ENCODE measurements around the gene SLC15A5. TPM values are rescaled to one million over a fixed set of nuclear protein-coding genes. Genes with fewer than 3 reads are reported as not detected.

Gene SLC15A5, protein sequence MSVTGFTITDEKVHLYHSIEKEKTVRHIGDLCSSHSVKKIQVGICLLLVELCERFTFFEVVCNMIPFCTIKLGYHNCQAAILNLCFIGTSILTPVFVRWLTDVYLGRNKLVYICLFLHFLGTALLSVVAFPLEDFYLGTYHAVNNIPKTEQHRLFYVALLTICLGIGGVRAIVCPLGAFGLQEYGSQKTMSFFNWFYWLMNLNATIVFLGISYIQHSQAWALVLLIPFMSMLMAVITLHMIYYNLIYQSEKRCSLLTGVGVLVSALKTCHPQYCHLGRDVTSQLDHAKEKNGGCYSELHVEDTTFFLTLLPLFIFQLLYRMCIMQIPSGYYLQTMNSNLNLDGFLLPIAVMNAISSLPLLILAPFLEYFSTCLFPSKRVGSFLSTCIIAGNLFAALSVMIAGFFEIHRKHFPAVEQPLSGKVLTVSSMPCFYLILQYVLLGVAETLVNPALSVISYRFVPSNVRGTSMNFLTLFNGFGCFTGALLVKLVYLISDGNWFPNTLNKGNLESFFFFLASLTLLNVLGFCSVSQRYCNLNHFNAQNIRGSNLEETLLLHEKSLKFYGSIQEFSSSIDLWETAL
- not detected for polyA plus RNA-seq (2012; ENCODE audit: insufficient read depth, insufficient read length)

DNA sequence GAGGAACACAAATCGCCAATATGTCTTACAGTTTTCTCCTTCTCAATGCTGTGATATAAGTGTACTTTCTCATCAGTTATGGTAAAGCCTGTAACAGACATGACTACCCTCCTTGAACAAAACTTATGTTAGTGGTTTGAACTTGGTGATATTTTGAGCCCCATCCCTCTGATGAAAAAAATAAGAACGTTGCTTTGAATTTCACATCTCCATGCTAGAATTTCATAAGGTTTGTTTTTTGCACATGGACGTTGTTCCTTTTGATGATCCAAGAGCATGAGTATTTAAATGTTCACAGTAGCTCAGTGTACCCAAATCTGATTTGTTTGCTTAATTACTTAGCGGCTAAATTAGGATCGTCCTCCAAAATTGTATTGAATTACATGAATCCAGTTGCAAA lies at the start of gene SLC15A5:
TSS of gene SLC15A5 (minus strand) at position 101 of the 400 bp plus-strand sequence. CDS start at position 101, 0 bp downstream.
- no peak for DNase-seq (ENCODE audit: low read depth, low spot score)
- H3K4me3 ChIP-seq (ENCODE audit: low read length): no peak within 1 kb of the TSS

DNA sequence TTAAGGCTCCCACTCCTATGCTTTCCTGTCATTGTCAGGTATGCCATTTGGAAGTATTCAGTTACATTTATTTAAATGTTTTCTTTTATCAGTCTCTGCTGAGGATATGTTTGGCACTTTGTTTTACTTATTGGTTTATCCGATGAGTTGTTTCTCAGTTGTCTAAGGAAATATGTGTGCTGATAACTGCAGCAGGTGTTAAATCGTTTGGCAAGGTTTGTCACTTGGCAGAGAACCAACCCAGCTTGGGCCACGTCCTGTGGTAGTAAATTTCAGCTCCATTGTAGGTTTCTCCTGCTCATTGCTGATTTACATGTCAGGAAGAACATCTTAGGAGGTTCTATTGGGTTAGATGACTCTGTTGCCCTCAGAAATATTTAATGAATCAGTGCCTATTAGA lies 47.9 kb upstream of the SLC15A5 start:
- no peak for DNase-seq (ENCODE audit: low read depth, low spot score)

DNA sequence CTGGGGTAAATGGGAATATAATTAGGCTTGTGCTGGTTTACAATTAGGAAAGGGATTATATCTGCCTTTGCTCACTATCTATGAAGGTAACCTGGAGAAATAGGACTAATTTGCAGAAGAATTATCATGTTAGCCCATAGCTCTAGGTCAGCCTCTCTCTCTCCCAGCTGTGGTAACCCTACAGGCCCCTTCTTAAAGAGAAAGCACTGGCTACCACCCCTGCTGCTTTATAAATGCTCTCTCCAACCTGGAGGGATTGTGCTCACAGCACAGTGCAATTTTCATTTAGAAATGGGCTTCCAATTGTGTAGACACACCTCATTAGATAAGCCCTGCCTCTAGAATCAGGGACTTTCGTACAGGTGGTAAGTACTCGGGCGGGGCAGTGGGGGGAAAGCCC lies 47.3 kb upstream of the SLC15A5 start:
- H3K4me3 ChIP-seq (ENCODE audit: low read length): no peak overlapping the region
- no peak for DNase-seq (ENCODE audit: low read depth, low spot score)

More for the DNA sequence above, 47.9 kb upstream of the SLC15A5 start:
- no peak overlapping the region for H3K4me3 ChIP-seq (ENCODE audit: low read length)

DNA sequence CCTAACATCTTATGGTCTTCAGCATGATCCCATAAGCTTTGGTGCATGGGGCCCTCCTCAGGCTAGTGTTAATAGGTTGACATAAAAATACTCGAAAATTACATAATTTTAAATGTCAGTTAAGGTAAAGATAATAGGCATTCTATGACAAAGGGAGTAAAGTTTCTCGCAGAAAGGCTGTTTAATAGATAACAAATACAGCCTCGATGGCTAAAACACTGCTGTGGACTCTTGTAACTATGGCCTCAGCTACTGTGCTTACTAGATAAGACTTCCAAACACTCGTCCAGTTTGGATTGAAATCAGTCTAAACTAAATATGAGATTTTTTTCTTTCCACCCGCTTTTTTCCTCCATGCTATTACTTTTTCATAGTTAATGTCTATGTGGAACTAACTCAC lies 46.8 kb upstream of the SLC15A5 start:
- no peak overlapping the region for H3K4me3 ChIP-seq (ENCODE audit: low read length)
- no peak for DNase-seq (ENCODE audit: low read depth, low spot score)

DNA sequence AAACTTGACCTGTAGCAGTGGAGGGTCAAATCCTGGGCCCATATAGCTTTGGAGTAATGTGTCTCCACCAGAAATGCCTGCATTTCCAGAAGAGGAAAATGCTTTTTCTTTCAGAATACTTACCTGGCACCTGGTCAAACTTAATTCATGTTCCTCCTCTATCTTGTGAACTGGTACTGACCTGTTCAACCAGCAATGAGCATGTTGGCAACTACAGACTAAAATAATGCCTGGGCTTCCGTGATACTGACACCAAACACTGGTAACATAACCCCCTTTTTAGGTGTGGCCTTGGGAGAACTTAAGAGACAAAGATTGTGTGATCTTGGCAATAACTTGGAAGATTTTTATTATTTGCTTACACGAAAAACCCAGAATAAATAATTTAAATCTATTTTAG lies 46.2 kb upstream of the SLC15A5 start:
- no peak for DNase-seq (ENCODE audit: low read depth, low spot score)
- no peak overlapping the region for H3K4me3 ChIP-seq (ENCODE audit: low read length)

DNA sequence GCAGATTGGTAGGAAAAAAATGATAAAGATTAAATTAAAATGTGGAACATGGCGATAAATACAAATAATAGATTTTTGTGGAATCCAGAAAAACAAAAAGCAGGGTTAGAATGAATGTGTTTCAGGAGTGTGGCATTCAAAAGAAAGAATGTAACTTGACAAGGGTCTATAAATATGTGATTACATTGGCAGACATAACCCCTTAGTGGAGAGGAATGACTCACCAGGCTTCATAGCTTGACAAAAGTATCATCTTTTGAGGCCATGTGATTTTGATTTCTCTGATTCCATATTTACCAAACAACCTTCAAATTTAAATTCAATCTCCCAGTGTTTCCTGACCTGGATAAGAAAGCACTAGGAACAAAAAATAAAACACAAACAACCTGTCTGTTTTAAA lies 45.5 kb upstream of the SLC15A5 start:
- no peak overlapping the region for H3K4me3 ChIP-seq (ENCODE audit: low read length)
- DNase-seq (ENCODE audit: low read depth, low spot score): no peak

DNA sequence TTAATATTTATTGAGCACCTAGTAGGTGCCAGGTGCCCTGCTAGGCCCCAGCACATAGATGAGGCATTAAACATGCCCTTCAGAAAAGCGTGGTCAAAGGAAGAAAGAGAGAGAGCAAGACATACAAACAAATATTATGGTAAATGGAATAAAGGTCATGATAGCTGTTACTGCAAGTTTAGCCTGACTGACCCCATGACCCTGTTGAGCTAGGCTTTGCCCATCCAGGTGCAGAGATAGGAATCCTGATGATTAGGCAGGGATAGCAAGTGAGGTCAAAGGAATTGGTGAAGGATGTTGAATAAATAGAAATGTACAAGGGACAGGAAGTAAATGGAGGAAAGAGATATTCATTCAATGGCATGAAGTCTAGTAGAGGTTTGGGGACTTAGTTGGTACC lies 33.4 kb upstream of the SLC15A5 start:
- no peak for DNase-seq (ENCODE audit: low read depth, low spot score)
- no peak overlapping the region for H3K4me3 ChIP-seq (ENCODE audit: low read length)

DNA sequence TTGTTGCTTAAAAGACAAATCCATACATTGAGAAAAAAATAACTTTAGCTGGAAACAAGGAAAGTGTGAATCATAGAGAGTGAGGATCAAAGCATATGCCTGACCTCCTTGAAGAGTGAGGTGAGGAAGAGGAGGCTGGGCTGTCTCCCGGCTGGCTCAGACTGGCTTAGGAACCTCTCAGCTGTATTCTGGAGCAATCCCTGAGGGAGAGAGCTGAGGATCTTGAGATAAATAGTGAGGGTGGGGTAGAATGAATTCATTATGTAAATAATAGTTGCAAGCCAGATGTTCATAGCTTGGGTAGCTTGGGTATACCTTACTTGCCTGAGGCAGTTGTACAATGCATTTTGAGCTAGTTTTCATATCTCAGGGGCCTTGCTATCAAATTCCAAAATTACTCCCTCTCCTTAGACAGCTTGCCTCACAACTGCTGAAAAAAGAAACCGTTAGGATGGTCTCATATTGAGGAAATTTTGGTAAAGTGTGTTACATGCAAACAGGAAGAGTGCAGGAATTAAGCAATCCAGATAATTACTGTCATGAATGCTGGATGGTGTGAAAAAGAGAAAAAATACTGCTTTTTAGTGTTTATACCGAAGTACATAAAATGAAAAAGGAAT lies 30.5 kb upstream of the SLC15A5 start:
- no peak overlapping the region for H3K4me3 ChIP-seq (ENCODE audit: low read length)
- no peak for DNase-seq (ENCODE audit: low read depth, low spot score)

DNA sequence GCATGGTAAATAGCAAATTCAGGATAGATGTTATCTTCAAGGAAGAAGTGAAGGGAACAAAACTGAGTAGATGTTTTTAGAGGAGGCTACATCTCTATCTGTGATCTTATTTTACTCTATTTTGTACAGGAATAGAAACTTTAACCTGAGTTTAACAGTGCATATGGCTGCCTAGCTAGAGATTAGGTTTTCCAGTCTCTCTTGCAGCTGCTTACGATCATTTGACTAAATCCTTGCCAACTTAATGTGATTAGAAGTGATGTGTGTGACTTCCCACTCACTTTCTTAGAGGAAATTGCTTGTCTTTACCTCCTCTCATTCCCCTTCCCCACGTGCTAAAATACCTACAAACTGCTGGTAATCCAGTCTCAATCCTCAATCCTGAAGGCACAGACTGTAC lies 26.5 kb upstream of the SLC15A5 start:
- no peak overlapping the region for H3K4me3 ChIP-seq (ENCODE audit: low read length)
- no peak for DNase-seq (ENCODE audit: low read depth, low spot score)

DNA sequence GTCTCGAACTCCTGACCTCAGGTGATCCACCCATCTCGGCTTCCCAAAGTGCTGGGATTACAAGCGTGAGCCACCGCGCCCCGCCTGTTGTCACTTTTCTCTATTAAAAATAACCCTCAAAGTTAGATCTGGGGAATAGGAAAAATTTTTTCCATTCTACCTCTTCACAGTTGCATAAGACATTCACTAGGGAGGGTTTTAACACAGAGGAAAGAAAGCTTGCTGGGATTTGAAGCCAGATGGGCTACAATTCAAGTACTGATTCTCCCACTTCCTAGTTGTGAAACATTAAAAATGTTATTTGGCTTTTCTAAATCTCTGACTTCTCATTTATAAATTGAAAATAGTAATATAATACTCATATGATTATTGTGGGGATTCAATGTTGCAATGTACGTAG lies 23.3 kb upstream of the SLC15A5 start:
- DNase-seq (ENCODE audit: low read depth, low spot score): no peak
- H3K4me3 ChIP-seq (ENCODE audit: low read length): no peak overlapping the region

DNA sequence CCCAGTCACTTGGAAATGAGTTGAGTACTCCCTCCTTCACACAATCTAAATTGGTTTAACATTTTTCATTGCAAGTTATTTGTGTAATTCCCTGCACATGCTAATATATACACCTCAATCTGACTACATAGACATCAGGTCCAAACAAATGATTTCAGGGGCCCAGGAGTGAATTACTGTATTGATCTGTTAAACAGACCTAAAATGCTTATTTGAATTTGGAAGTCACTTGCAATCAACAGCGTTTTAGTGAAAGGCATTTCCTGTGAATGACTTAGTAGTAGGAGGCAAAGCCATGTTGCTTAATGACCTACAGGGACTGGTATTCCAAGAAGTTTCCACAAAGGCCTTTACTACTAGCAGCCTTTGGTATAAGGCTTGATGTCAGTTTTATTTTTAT lies 22.6 kb upstream of the SLC15A5 start:
- H3K4me3 ChIP-seq (ENCODE audit: low read length): no peak overlapping the region
- DNase-seq (ENCODE audit: low read depth, low spot score): no peak

DNA sequence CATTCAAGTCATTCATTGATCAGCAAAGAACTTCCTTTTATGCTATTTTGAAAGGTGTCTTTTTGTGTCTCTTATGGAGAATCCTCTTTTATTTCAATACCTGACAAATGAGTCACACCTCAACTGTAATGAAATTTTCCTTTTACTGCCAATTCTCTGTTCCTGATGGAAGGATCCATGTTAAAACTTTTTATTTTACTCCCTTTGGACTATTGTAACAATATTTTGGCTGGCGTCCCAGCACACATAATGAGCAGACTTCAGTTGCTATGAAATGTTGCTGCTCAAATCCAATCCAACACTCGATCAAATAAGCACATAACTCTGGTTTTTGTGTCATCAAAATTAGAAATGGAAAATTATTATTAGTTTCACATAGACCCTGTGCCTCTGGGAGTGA lies 21.9 kb upstream of the SLC15A5 start:
- no peak overlapping the region for H3K4me3 ChIP-seq (ENCODE audit: low read length)
- no peak for DNase-seq (ENCODE audit: low read depth, low spot score)

DNA sequence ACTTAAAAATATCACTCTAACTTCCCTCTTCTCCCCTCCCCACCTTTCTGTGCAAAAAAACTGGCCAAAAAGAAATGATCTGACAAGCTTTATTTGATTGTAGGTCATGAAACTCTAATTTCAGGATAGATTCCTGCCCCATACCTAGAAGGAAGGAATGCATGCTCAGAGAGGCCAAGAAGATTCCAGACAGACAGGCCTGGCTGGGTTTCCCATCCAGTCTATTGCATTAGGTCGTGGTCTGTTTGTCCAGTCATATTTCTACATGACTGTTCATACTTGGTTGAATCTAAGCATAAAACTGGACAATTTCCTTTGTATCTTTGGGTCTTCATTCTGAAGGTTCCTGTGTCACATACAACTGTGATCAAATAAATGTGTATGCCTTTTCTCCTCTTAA lies 20.0 kb upstream of the SLC15A5 start:
- DNase-seq (ENCODE audit: low read depth, low spot score): no peak

DNA sequence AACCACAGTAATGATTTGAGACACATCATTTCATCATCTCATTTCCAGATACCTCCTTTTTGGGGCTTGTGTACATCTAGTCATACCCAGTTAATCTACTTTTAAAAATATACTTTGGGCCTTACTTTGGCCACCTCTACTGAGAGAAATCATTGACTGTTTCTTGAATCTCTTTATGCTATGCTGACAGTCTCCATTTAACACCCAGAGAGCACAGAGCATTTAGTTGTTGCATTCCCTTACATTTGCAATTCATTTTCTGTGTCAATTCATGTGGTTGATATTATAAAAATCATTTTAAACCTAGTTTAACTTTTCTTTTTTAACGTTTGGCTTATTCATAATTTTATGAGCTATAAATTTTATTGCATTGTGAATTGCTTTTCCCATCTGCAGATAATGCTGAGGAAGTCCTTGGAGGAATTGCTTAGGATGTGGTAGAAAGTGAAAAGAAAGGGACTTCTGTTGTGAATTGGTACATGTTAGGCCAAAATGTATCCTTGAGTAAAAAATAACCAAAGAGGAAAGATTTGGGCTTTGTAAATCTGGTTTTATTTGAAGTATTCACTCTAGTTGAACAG lies 17.0 kb upstream of the SLC15A5 start:
- DNase-seq (ENCODE audit: low read depth, low spot score): no peak
- H3K4me3 ChIP-seq (ENCODE audit: low read length): no peak overlapping the region

More for the DNA sequence above, 20.0 kb upstream of the SLC15A5 start:
- H3K4me3 ChIP-seq (ENCODE audit: low read length): no peak overlapping the region

DNA sequence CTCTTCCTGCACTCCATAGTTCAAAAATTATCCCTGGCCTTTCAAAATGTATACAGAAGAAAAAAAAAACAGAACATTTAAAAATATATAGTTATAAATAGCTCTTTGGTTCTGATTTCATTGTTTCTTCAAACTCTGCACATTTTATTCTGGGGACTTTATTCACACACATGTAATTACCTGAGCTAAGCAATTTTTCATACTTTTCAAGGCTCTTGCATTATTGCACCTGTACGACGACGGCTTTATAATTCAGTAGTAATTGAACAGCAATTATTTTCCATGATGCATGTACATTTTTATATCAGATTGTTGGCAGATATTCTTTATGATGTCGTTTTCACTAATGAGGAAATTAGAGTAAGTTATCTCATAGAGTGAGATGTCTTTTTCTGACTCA lies 13.5 kb upstream of the SLC15A5 start:
- H3K4me3 ChIP-seq (ENCODE audit: low read length): no peak overlapping the region

DNA sequence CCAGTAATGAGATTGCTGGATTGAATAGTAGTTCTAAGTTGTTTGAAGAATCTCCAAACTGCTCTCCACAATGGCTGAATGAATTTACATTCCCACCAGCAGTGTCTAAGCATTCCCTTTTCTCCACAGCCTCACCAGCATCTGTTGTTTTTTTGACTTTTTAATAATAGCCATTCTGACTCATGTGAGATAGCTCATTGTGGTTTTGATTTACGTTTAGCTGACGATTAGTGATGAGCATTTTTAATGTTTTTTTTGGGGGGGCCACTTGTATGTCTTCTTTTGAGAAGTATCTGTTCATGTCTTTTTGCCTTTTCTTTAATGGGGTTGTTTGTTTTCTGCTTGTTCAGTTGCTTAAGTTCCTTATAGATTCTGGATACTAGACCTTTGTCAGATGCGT lies 8.1 kb upstream of the SLC15A5 start:
- no peak for DNase-seq (ENCODE audit: low read depth, low spot score)
- H3K4me3 ChIP-seq (ENCODE audit: low read length): no peak overlapping the region

More for the DNA sequence above, 13.5 kb upstream of the SLC15A5 start:
- DNase-seq (ENCODE audit: low read depth, low spot score): no peak

DNA sequence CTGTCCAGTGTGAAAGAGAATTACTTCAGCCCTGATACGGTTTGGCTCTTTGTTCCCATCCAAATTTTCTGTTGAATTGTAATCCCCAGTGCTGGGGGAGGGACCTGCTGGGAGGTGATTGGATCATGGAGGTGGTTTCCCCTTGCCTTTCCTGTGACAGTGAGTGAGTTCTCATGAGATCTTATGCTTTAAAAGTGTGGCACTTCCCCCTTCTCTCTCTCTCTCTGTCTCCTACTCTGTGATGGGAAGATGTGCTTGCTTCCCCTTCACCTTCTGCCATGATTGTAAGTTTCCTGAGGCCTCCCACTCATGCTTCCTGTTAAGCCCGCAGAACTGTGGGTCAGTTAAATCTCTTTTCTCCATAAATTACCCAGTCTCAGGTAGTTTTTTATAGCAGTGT lies 5.5 kb upstream of the SLC15A5 start:
- DNase-seq (ENCODE audit: low read depth, low spot score): no peak
- H3K4me3 ChIP-seq (ENCODE audit: low read length): no peak overlapping the region

DNA sequence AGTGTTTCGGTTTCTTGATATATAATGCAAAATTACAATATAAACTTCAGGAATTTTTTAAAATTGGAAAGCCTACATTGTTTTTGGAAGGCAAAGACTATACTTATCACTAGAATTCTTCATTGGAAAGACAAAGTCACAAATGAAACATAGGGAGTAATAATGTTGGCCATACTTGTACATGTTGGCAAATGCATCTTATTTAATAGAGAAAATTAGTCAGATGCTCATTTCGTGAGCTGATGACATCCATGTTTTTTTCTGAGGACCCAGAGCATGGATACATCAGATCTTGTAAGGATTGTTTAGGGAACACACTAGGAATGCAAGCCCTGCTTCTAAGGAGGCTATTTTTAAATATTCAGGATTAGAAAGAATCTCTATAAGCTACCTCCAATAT lies 4.6 kb upstream of the SLC15A5 start:
- no peak for DNase-seq (ENCODE audit: low read depth, low spot score)
- H3K4me3 ChIP-seq (ENCODE audit: low read length): no peak overlapping the region

DNA sequence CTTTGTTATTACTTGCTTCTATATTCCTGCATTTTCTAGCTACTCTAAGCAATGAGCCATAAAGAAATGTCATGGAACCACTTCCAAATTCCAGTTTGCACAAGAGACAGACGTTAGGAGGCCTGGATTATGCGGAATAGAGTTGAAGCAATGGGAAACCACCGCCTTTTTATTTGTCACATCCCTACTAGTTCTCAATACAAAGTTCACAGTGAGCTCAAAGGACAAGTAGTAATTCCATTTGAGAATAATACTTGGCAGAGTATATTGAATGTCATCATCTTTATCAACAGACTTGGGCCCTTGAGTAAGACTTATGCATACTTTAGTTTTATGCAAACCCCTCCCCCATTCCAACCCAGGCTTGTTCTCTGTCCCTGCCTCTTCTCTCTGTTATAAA lies 3.7 kb upstream of the SLC15A5 start:
- no peak overlapping the region for H3K4me3 ChIP-seq (ENCODE audit: low read length)
- no peak for DNase-seq (ENCODE audit: low read depth, low spot score)

DNA sequence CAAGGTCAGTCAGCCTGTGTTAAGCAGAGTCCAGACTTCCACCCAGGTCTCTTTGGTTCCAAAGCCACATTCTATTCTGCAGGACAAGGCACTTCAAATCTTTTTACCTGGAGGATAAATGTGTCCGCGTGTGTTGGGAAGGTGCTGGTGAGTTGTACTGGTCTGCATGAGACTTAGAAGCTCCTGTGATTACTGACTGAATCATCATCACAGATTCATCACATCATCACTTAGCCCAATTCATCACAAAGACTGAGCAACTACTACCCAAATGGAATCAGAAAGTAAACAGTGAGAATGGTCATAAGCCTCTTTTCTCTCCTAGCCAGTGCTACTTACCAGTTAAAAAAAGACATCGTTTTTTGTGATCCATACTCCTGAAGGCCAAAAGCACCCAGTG lies 5.3 kb downstream of the SLC15A5 start:
- no peak overlapping the region for H3K4me3 ChIP-seq (ENCODE audit: low read length)
- DNase-seq (ENCODE audit: low read depth, low spot score): no peak

Data from Jurkat, Clone E6-1 (cell line).